Measurements from ENCODE around the gene RAB40C.

DNA sequence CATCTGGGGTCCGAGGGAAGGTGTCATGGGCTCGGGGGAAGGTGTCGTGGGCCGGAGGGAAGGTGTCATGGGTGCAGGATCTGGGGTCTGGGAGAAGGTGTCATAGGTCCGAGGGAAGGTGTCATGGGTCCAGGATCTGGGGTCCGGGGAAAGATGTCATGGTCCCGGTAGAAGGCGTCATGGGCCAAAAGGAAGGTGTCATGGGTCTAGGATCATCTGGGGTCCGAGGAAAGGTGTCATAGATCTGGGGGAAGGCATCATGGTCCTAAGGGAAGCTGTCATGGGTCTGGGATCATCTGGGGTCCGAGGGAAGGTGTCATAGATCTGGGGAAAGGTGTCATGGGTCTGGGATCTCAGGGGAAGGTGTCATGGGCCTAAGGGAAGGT lies 942 bp downstream of the RAB40C start:
- no peak for TF ChIP-seq EZH2 (IDR thresholded peaks at IDR 0.05)
- TF ChIP-seq CTCF (IDR thresholded peaks at IDR 0.05) = no peak
- TF ChIP-seq EZH2phosphoT487 (IDR thresholded peaks at IDR 0.05) = no peak

Data from neural progenitor cell (in vitro differentiated cells).